H1 (cell line): ENCODE data around the gene CSGALNACT2. TPM values are rescaled to one million over a fixed set of nuclear protein-coding genes. Genes with fewer than 3 reads are reported as not detected.

Experiments
- CTCF ChIA-PET: fragments of 300-600 bp; sonication (Branson Sonifier 250); formaldehyde crosslinking; loops from one replicate; lab custom pipeline; 2021; ENCODE audit not compliant: partially characterized antibody; lab: Charles Lee
- POLR2A ChIA-PET: fragments of 300-600 bp; sonication (Branson Sonifier 250); formaldehyde crosslinking; loops from one replicate; lab custom pipeline; 2021; ENCODE audit warnings: inconsistent platforms; ENCODE audit not compliant: partially characterized antibody; lab: Charles Lee
- DNase-seq, 2 experiments: peaks; one replicate each; pipeline versions ENCODE4 v3.0.0 to v3.0.0-alpha.2; 2010 to 2022; ENCODE audit warnings: low spot score in 2 of 2, low read depth in 1 of 2, mixed read lengths in 1 of 2
- FAIRE-seq: peaks from 2 replicates; lab custom pipeline; 2011; peaks lifted over from hg19 to GRCh38; lab: Jason Lieb, UNC
- H2AFZ ChIP-seq: 2 replicates; pipeline ENCODE4 v1.8.1; 2012; ENCODE audit warnings: low read length, inconsistent platforms
- H2AK5ac ChIP-seq: 2 replicates; pipeline ENCODE4 v1.6.1; 2013; ENCODE audit warnings: low read depth, low read length
- H2BK120ac ChIP-seq: replicated peaks from 2 replicates; pipeline ENCODE3; 2013; ENCODE audit warnings: low read depth, low read length, inconsistent platforms
- H2BK12ac ChIP-seq: 2 replicates; pipeline ENCODE4 v1.6.1; 2013; ENCODE audit warnings: low read depth, low read length
- H2BK15ac ChIP-seq: 2 replicates; pipeline ENCODE4 v1.6.1; 2013; ENCODE audit warnings: low read length
- H2BK20ac ChIP-seq: 2 replicates; pipeline ENCODE4 v1.6.1; 2013; ENCODE audit warnings: low read length
- H2BK5ac ChIP-seq: 2 replicates; pipeline ENCODE4 v1.6.1; 2013; ENCODE audit warnings: low read depth, low read length
- H3K14ac ChIP-seq: 2 replicates; pipeline ENCODE4 v1.6.1; 2013; ENCODE audit warnings: inconsistent platforms; ENCODE audit not compliant: insufficient read length
- H3K18ac ChIP-seq: 2 replicates; pipeline ENCODE4 v1.6.1; 2013; ENCODE audit warnings: low read length; ENCODE audit errors: extremely low read depth
- H3K23ac ChIP-seq: 2 replicates; pipeline ENCODE4 v1.6.1; 2013; ENCODE audit warnings: inconsistent platforms; ENCODE audit not compliant: insufficient read length
- H3K23me2 ChIP-seq: 2 replicates; pipeline ENCODE4 v1.6.1; 2013; ENCODE audit warnings: low read depth, low read length
- H3K27ac ChIP-seq: 2 replicates; pipeline ENCODE4 v1.6.1; 2011; ENCODE audit warnings: low read depth, low read length, inconsistent platforms
- H3K27me3 ChIP-seq, 4 experiments: replicated peaks in 1 of 4; 1 replicate in 1 of 4; 2 replicates in 3 of 4; pipeline versions ENCODE4 v1.6.1 to v1.8.1; 2011 to 2013; ENCODE audit warnings: low read length in 3 of 4, mild to moderate bottlenecking in 3 of 4, inconsistent platforms in 2 of 4, mixed read lengths in 2 of 4, moderate library complexity in 1 of 4; ENCODE audit not compliant: control insufficient read depth in 3 of 4, insufficient read depth in 3 of 4; ENCODE audit errors: extremely low read depth in 1 of 4
- H3K36me3 ChIP-seq, 4 experiments: 2 replicates each; pipeline versions ENCODE4 v1.6.1 to v1.8.1; 2011 to 2013; ENCODE audit warnings: mild to moderate bottlenecking in 4 of 4, low read length in 3 of 4, moderate library complexity in 2 of 4, control low read depth in 1 of 4, inconsistent platforms in 1 of 4; ENCODE audit not compliant: insufficient read depth in 4 of 4, control insufficient read depth in 2 of 4
- H3K4ac ChIP-seq: replicated peaks from 2 replicates; pipeline ENCODE3; 2013; ENCODE audit warnings: low read length, low read depth, mixed read lengths, inconsistent platforms; ENCODE audit not compliant: insufficient read length
- H3K4me1 ChIP-seq, 4 experiments: replicated peaks in 1 of 4; 1 replicate in 1 of 4; 2 replicates in 3 of 4; pipeline versions ENCODE4 v1.6.1 to v1.8.1; 2011 to 2013; ENCODE audit warnings: low read length in 3 of 4, inconsistent platforms in 2 of 4, mixed read lengths in 1 of 4; ENCODE audit not compliant: insufficient read depth in 4 of 4, control insufficient read depth in 3 of 4
- H3K4me2 ChIP-seq, 2 experiments: 2 replicates each; pipeline versions ENCODE4 v1.6.1 to v1.8.1; 2011 to 2013; ENCODE audit warnings: low read depth in 2 of 2, low read length in 2 of 2, control low read depth in 1 of 2, inconsistent platforms in 1 of 2, mild to moderate bottlenecking in 1 of 2; ENCODE audit not compliant: insufficient read depth in 1 of 2
- H3K4me3 ChIP-seq, 4 experiments: fragments of 200-600, 300-600 bp in 1 of 4; sonication (generic), shearing (Covaris generic), sonication (Bioruptor Twin) in 1 of 4; 2 replicates each; pipeline versions ENCODE4 v1.5.1 to v1.8.1; 2011 to 2016; ENCODE audit warnings: low read length in 4 of 4, low read depth in 3 of 4, control low read depth in 2 of 4, inconsistent platforms in 2 of 4, mild to moderate bottlenecking in 2 of 4, mixed read lengths in 1 of 4, moderate library complexity in 1 of 4; ENCODE audit not compliant: insufficient read depth in 2 of 4; ENCODE audit errors: extremely low read depth in 1 of 4
- H3K56ac ChIP-seq: replicated peaks from 2 replicates; pipeline ENCODE3; 2013; ENCODE audit warnings: low read depth, mild to moderate bottlenecking, mixed read lengths, low read length, inconsistent platforms; ENCODE audit not compliant: insufficient read length
- H3K79me1 ChIP-seq: 2 replicates; pipeline ENCODE4 v1.6.1; 2013; ENCODE audit warnings: low read depth, low read length, control low read depth
- H3K79me2 ChIP-seq, 2 experiments: 2 replicates each; pipeline versions ENCODE4 v1.6.1 to v1.8.1; 2012 to 2013; ENCODE audit warnings: low read length in 2 of 2, mild to moderate bottlenecking in 2 of 2, inconsistent platforms in 1 of 2; ENCODE audit not compliant: insufficient read depth in 2 of 2, control insufficient read depth in 1 of 2
- H3K9ac ChIP-seq, 4 experiments: replicated peaks in 1 of 4; 1 replicate in 1 of 4; 2 replicates in 3 of 4; pipeline versions ENCODE4 v1.6.1 to v1.8.1; 2011 to 2013; ENCODE audit warnings: low read depth in 3 of 4, low read length in 3 of 4, control low read depth in 2 of 4, mild to moderate bottlenecking in 2 of 4, moderate library complexity in 2 of 4, inconsistent platforms in 1 of 4; ENCODE audit errors: extremely low read depth in 1 of 4
- H3K9me3 ChIP-seq, 2 experiments: 2 replicates each; pipeline versions ENCODE4 v1.6.1 to v1.8.1; 2012 to 2013; ENCODE audit warnings: mild to moderate bottlenecking in 2 of 2, moderate library complexity in 2 of 2, control low read depth in 1 of 2, inconsistent platforms in 1 of 2, low read depth in 1 of 2, low read length in 1 of 2, mixed read lengths in 1 of 2; ENCODE audit not compliant: insufficient read depth in 2 of 2
- H4K20me1 ChIP-seq, 2 experiments: replicated peaks in 1 of 2; 2 replicates each; pipeline versions ENCODE3 to v1.8.1; 2011 to 2013; ENCODE audit warnings: inconsistent platforms in 2 of 2, low read length in 2 of 2, mild to moderate bottlenecking in 1 of 2; ENCODE audit not compliant: insufficient read depth in 2 of 2, control insufficient read depth in 1 of 2
- H4K5ac ChIP-seq: 2 replicates; pipeline ENCODE4 v1.6.1; 2013; ENCODE audit warnings: low read length, low read depth, mixed read lengths, inconsistent platforms; ENCODE audit not compliant: insufficient read length
- H4K8ac ChIP-seq: 2 replicates; pipeline ENCODE4 v1.8.0; 2013; ENCODE audit warnings: mild to moderate bottlenecking, moderate library complexity, low read length, inconsistent platforms; ENCODE audit not compliant: insufficient read depth; ENCODE audit errors: extremely low read depth
- H4K91ac ChIP-seq: replicated peaks from 2 replicates; pipeline ENCODE3; 2013; ENCODE audit warnings: low read length, mixed read lengths, inconsistent platforms; ENCODE audit not compliant: insufficient read length
- FOSL1 ChIP-seq: IDR thresholded peaks from 2 replicates; pipeline ENCODE4 v1.6.1; 2011; ENCODE audit warnings: mild to moderate bottlenecking, low read depth, low read length, moderate library complexity; ENCODE audit not compliant: insufficient read depth
- JUND ChIP-seq: IDR thresholded peaks from 2 replicates; pipeline ENCODE4 v1.6.1; 2011; ENCODE audit warnings: mild to moderate bottlenecking, improper control_type of control experiment, low read length
- POLR2A ChIP-seq, 2 experiments: IDR thresholded peaks; 1 replicate in 1 of 2; 2 replicates in 1 of 2; pipeline ENCODE4 v1.6.1; 2011; ENCODE audit warnings: low read depth in 2 of 2, low read length in 2 of 2, mild to moderate bottlenecking in 2 of 2; ENCODE audit errors: control extremely low read depth in 1 of 2
- RAD21 ChIP-seq, 2 experiments: IDR thresholded peaks in 1 of 2; conservative IDR thresholded peaks in 1 of 2; 2 replicates each; pipeline ENCODE4 v1.6.1; 2011; ENCODE audit warnings: low read depth in 2 of 2, low read length in 2 of 2, improper control_type of control experiment in 1 of 2, inconsistent platforms in 1 of 2, mild to moderate bottlenecking in 1 of 2, moderate library complexity in 1 of 2
- RXRA ChIP-seq: IDR thresholded peaks from 2 replicates; pipeline ENCODE4 v1.6.1; 2011; ENCODE audit warnings: low read depth, mild to moderate bottlenecking, low read length, moderate library complexity; ENCODE audit not compliant: insufficient read depth
- TBP ChIP-seq: IDR thresholded peaks from 2 replicates; pipeline ENCODE4 v1.6.1; 2011; ENCODE audit warnings: low read depth, low read length, improper control_type of control experiment
- WGBS, 2 experiments: shearing (Covaris generic) in 1 of 2; methylation state at CpG; one replicate each; pipeline versions ENCODE4 v1.1.6 to v1.1.7; 2013 to 2015; ENCODE audit warnings: low lambda C conversion rate in 2 of 2, mixed read lengths in 2 of 2, inconsistent platforms in 1 of 2, low coverage in 1 of 2, missing lambda C conversion rate in 1 of 2; ENCODE audit not compliant: insufficient replicate concordance in 2 of 2, insufficient coverage in 1 of 2, insufficient read length in 1 of 2; ENCODE audit errors: extremely low coverage in 1 of 2, missing lambda C conversion rate in 1 of 2; 5-methylcytosine and 5-hydroxymethylcytosine counted together
- polyA plus RNA-seq, 7 experiments: library from polyadenylated mRNA; depleted of rRNA in 3 of 7; stranded (reverse) in 5 of 7; unstranded in 2 of 7; fragments of >200 nt in 5 of 7; fragments of 200-250 nt in 2 of 7; gene quantifications; 1 replicate in 5 of 7; 2 replicates in 1 of 7; 4 replicates in 1 of 7; pipeline versions ENCODE4 v1.2.1 to v1.2.3, GENCODE V29; 2011 to 2013; ENCODE audit warnings: missing spikeins in 2 of 7, mixed read lengths in 2 of 7
- total RNA-seq: library from RNA; stranded (reverse); fragmentation: NEBNext Ultra II Directional; extraction: Animal tissue kit (Norgen Biotek cat#: 25700); gene quantifications from 2 replicates; pipeline ENCODE4 v1.2.1, GENCODE V29; 2021

CSGALNACT2 gene
- total and polyA plus RNA-seq, 2 of the 8 experiments (the other 6 are each of a cell fraction or from before 2014, with no cell fraction given), result 2.6 to 5.3 TPM

GRCh38 chr10:43109671-43110249 lies 28.5 kb upstream of the CSGALNACT2 start:
- no peak overlapping the region for H3K4me3 ChIP-seq
- peaks cover 5% of the 10 kb centered on the region; the same call in 1 of the 2 replicates for H3K23me2 ChIP-seq
- H3K36me3 ChIP-seq, result no peaks in the 10 kb centered on the region
- H2BK120ac ChIP-seq, result no peak overlapping the region
- H3K18ac ChIP-seq, result no peak overlapping the region
- no peak overlapping the region for H3K27ac ChIP-seq
- H3K27me3 ChIP-seq, result peaks cover 0 to 6% (median 4%) of the 10 kb centered on the region in 4 experiments; a peak in 5 of 7 replicates
- no peaks in the 10 kb centered on the region for H3K79me1 ChIP-seq
- no peak overlapping the region for H2AFZ ChIP-seq
- no peak for FAIRE-seq
- H4K91ac ChIP-seq, result no peak overlapping the region
- no peak for TF ChIP-seq TBP
- no peak for TF ChIP-seq POLR2A (IDR thresholded peaks at IDR 0.05; ENCODE audit: control extremely low read depth in 1 of 2, low read depth in 2 of 2, low read length in 2 of 2)
- TF ChIP-seq RXRA, result no peak
- TF ChIP-seq RAD21 (IDR thresholded peaks at IDR 0.05 in 1 of 2, conservative IDR thresholded peaks at IDR 0.05 in 1 of 2; ENCODE audit: low read depth in 2 of 2, low read length in 2 of 2), result no peak
- no peak for TF ChIP-seq FOSL1
- no peak for TF ChIP-seq JUND
- TF ChIP-seq, all 59 proteins: peak for 0
- H2BK5ac ChIP-seq, result no peak overlapping the region
- H2BK15ac ChIP-seq, result no peak overlapping the region
- H2AK5ac ChIP-seq, result no peak overlapping the region
- no peak overlapping the region for H2BK20ac ChIP-seq
- POLR2A ChIA-PET, result interaction anchor here (0.6 to 0.8 kb wide), 2 partner anchors 78 to 327 kb away, joined by 3 to 4 read pairs; partner anchors contain the start of gene BMS1
- H4K5ac ChIP-seq, result no peak overlapping the region
- H4K20me1 ChIP-seq, result no peaks in the 10 kb centered on the region
- no peak for DNase-seq
- H4K8ac ChIP-seq, result no peak overlapping the region
- no peak overlapping the region for H3K4ac ChIP-seq
- no peak overlapping the region for H3K56ac ChIP-seq
- no peak overlapping the region for H3K9ac ChIP-seq
- H3K4me1 ChIP-seq, result peaks cover 0 to 9% (median 2%) of the 10 kb centered on the region in 4 experiments; a peak in 3 of 7 replicates
- no peak overlapping the region for H2BK12ac ChIP-seq
- H3K9me3 ChIP-seq, result no peaks in the 10 kb centered on the region
- no peaks in the 10 kb centered on the region for H3K79me2 ChIP-seq
- CTCF ChIA-PET, result interaction anchor here (0.7 to 2.9 kb wide), 4 partner anchors 16 to 244 kb away, joined by 3 to 10 read pairs (median 3); no protein-coding TSS in a partner anchor
- H3K4me2 ChIP-seq, result no peak overlapping the region
- 84% methylated on average over 20 of the region's 20 CpGs; no CpG with 5 or more reads in 1 of the 2 experiments for WGBS, 2 experiments
- H3K14ac ChIP-seq, result no peak overlapping the region
- no peak overlapping the region for H3K23ac ChIP-seq
